ENCODE data around the gene CHTF18. TPM values are rescaled to one million over a fixed set of nuclear protein-coding genes. Genes with fewer than 3 reads are reported as not detected.

Gene CHTF18
- total and polyA plus RNA-seq, 10 of the 15 experiments (the other 5 are each of a cell fraction or from before 2014, with no cell fraction given), result 1.6 to 87.8 (median 19.4) TPM

DNA sequence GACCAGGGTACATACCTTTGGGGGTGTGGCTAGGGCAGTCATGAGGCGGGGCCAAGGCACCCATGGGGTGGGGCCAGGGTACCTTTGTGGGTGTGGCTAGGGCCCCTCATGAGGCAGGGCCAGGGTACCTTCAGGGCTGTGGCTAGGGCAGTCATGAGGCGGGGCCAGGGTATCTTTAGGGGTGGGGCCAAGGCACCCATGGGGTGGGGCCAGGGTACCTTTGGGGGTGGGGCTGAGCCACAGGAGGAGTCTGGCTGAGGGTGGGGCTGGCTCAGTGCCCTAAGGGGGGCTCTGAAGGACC lies 8.7 kb downstream of the CHTF18 start:
- ChIA-PET POLR2A (no interaction called here), SMC1A (ENCODE audit: uncharacterized antibody, unreplicated experiment) (no interaction called here), CTCF (no interaction called here), RAD21 (ENCODE audit: unreplicated experiment) (no interaction called here)
- Histone ChIP-seq H3K27me3 (replicated peaks in 1 of 2; ENCODE audit: control insufficient read depth in 2 of 2, insufficient read depth in 2 of 2, low read length in 1 of 2) (peaks cover 0 to 2% of the 10 kb centered on the region in 2 experiments; a peak in 3 of 4 replicates), H3K79me2 (ENCODE audit: control insufficient read depth, insufficient read depth, low read length) (no peaks in the 10 kb centered on the region), H3K9me3 (replicated peaks; ENCODE audit: control insufficient read depth, insufficient read depth, low read length) (no peaks in the 10 kb centered on the region), H4K20me1 (ENCODE audit: control insufficient read depth, insufficient read depth) (no peaks in the 10 kb centered on the region), H3K36me3 (ENCODE audit: control insufficient read depth in 2 of 2, insufficient read depth in 2 of 2, low read length in 1 of 2) (peaks cover 0 to 3% of the 10 kb centered on the region in 2 experiments; a peak in 2 of 4 replicates), H3K27ac (ENCODE audit: control insufficient read depth, insufficient read depth) (no peak overlapping the region), H3K4me3 (no peak overlapping the region), H3K4me1 (ENCODE audit: control insufficient read depth, insufficient read depth, low read length) (no peaks in the 10 kb centered on the region), H2AFZ (ENCODE audit: control insufficient read depth, low read depth, low read length) (no peak overlapping the region), H3K9ac (ENCODE audit: control insufficient read depth, insufficient read depth, low read length) (no peak overlapping the region), H3K4me2 (ENCODE audit: control insufficient read depth, insufficient read depth) (no peak overlapping the region)
- ATAC-seq (peak; percentile 60), DNase-seq (ENCODE audit: low read depth, low spot score) (no peak), FAIRE-seq (no peak)
- BruUV-seq (replicated peaks), result no TSS peak
- intact Hi-C loops (cut with micrococcal nuclease; ENCODE audit: unreplicated experiment), result no loop called here
- 56% methylated on average over 2 of the region's 2 CpGs for WGBS (ENCODE audit: insufficient coverage, insufficient replicate concordance, low lambda C conversion rate, missing lambda C conversion rate)
- TF ChIP-seq SUZ12 (IDR thresholded peaks at IDR 0.05; ENCODE audit: unreplicated experiment) (no peak), CBX5 (IDR thresholded peaks at IDR 0.05; ENCODE audit: low read depth) (no peak), GABPA (IDR thresholded peaks at IDR 0.05; ENCODE audit: low read depth) (no peak), NFYB (IDR thresholded peaks at IDR 0.05; ENCODE audit: insufficient read depth, low read depth, low read length) (no peak), BHLHE40 (IDR thresholded peaks at IDR 0.05; ENCODE audit: borderline replicate concordance in 1 of 2, low read depth in 2 of 2, low read length in 1 of 2) (no peak), NR2F1 (conservative IDR thresholded peaks at IDR 0.05) (no peak), ZSCAN29 (IDR thresholded peaks at IDR 0.05) (no peak), YBX1 (IDR thresholded peaks at IDR 0.05) (no peak), DPF2 (IDR thresholded peaks at IDR 0.05) (no peak), ATF7 (IDR thresholded peaks at IDR 0.05; ENCODE audit: low read depth) (no peak), BCL11A (IDR thresholded peaks at IDR 0.05; ENCODE audit: low read depth, low read length) (no peak), TCF7 (IDR thresholded peaks at IDR 0.05; ENCODE audit: borderline replicate concordance) (no peak), TAF1 (IDR thresholded peaks at IDR 0.05; ENCODE audit: borderline replicate concordance, low read depth, low read length) (no peak), SPI1 (IDR thresholded peaks at IDR 0.05; ENCODE audit: borderline replicate concordance, insufficient read depth, low read depth, low read length) (no peak), MEF2B (IDR thresholded peaks at IDR 0.05; ENCODE audit: partially characterized antibody, poor library complexity, severe bottlenecking) (no peak)
- TF ChIP-seq, protein P1, sequence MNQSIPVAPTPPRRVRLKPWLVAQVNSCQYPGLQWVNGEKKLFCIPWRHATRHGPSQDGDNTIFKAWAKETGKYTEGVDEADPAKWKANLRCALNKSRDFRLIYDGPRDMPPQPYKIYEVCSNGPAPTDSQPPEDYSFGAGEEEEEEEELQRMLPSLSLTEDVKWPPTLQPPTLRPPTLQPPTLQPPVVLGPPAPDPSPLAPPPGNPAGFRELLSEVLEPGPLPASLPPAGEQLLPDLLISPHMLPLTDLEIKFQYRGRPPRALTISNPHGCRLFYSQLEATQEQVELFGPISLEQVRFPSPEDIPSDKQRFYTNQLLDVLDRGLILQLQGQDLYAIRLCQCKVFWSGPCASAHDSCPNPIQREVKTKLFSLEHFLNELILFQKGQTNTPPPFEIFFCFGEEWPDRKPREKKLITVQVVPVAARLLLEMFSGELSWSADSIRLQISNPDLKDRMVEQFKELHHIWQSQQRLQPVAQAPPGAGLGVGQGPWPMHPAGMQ (IDR thresholded peaks at IDR 0.05; ENCODE audit: borderline replicate concordance), result no peak
- TF ChIP-seq, protein P2, sequence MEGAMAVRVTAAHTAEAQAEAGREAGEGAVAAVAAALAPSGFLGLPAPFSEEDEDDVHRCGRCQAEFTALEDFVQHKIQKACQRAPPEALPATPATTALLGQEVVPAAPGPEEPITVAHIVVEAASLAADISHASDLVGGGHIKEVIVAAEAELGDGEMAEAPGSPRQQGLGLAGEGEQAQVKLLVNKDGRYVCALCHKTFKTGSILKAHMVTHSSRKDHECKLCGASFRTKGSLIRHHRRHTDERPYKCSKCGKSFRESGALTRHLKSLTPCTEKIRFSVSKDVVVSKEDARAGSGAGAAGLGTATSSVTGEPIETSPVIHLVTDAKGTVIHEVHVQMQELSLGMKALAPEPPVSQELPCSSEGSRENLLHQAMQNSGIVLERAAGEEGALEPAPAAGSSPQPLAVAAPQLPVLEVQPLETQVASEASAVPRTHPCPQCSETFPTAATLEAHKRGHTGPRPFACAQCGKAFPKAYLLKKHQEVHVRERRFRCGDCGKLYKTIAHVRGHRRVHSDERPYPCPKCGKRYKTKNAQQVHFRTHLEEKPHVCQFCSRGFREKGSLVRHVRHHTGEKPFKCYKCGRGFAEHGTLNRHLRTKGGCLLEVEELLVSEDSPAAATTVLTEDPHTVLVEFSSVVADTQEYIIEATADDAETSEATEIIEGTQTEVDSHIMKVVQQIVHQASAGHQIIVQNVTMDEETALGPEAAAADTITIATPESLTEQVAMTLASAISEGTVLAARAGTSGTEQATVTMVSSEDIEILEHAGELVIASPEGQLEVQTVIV (IDR thresholded peaks at IDR 0.05; ENCODE audit: borderline replicate concordance, partially characterized antibody), result no peak
- TF ChIP-seq, protein P3, sequence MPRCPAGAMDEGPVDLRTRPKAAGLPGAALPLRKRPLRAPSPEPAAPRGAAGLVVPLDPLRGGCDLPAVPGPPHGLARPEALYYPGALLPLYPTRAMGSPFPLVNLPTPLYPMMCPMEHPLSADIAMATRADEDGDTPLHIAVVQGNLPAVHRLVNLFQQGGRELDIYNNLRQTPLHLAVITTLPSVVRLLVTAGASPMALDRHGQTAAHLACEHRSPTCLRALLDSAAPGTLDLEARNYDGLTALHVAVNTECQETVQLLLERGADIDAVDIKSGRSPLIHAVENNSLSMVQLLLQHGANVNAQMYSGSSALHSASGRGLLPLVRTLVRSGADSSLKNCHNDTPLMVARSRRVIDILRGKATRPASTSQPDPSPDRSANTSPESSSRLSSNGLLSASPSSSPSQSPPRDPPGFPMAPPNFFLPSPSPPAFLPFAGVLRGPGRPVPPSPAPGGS (IDR thresholded peaks at IDR 0.05; ENCODE audit: borderline replicate concordance, insufficient read depth, low read depth, low read length, poor library complexity, severe bottlenecking), result no peak
- in situ Hi-C loops (cut with MboI), result no loop called here

Measured in GM12878 (cell line).